ENCODE results near the gene RIT2.

RIT2 gene

GRCh38 chr18:43079422-43079821, 36.1 kb downstream of the RIT2 start:
- no peak for DNase-seq

GRCh38 chr18:43078478-43079092, 36.9 kb downstream of the RIT2 start:
- no peak for DNase-seq

- DNase-seq, result no peak
Measured at GRCh38 chr18:43077510-43078308, 37.8 kb downstream of the RIT2 start.

- DNase-seq, result no peak
Measured at GRCh38 chr18:43073771-43074170, 41.7 kb downstream of the RIT2 start.

- no peak for DNase-seq
Measured at GRCh38 chr18:43068781-43069180, 46.7 kb downstream of the RIT2 start.

- DNase-seq, result no peak
Measured at GRCh38 chr18:43067570-43067969, 47.9 kb downstream of the RIT2 start.

GRCh38 chr18:43061816-43062215, 53.7 kb downstream of the RIT2 start:
- no peak for DNase-seq

GRCh38 chr18:43061318-43061717, 54.2 kb downstream of the RIT2 start:
- DNase-seq, result no peak

- DNase-seq, result no peak
Measured at GRCh38 chr18:43060020-43060419, 55.5 kb downstream of the RIT2 start.

- no peak for DNase-seq
Measured at GRCh38 chr18:43054815-43055519, 60.5 kb downstream of the RIT2 start.

GRCh38 chr18:43049021-43049420, 66.5 kb downstream of the RIT2 start:
- DNase-seq, result no peak

- no peak for DNase-seq
Measured at GRCh38 chr18:43046322-43046721, 69.2 kb downstream of the RIT2 start.

GRCh38 chr18:43043626-43044025, 71.9 kb downstream of the RIT2 start:
- no peak for DNase-seq

GRCh38 chr18:43040281-43040680, 75.2 kb downstream of the RIT2 start:
- DNase-seq, result no peak

GRCh38 chr18:43034683-43035500, 80.6 kb downstream of the RIT2 start:
- DNase-seq, result no peak

GRCh38 chr18:43031169-43031568, 84.3 kb downstream of the RIT2 start:
- DNase-seq, result no peak

- no peak for DNase-seq
Measured at GRCh38 chr18:43029414-43029813, 86.1 kb downstream of the RIT2 start.

- no peak for DNase-seq
Measured at GRCh38 chr18:43022874-43023273, 92.6 kb downstream of the RIT2 start.

- DNase-seq, result no peak
Measured at GRCh38 chr18:43017622-43018021, 97.9 kb downstream of the RIT2 start.

- DNase-seq, result no peak
Measured at GRCh38 chr18:43013486-43013885, 102.0 kb downstream of the RIT2 start.

GRCh38 chr18:43012951-43013350, 102.5 kb downstream of the RIT2 start:
- no peak for DNase-seq

GRCh38 chr18:43010611-43011010, 104.9 kb downstream of the RIT2 start:
- no peak for DNase-seq

GRCh38 chr18:43009674-43010073, 105.8 kb downstream of the RIT2 start:
- DNase-seq, result no peak
